Fibroblast of lung (primary cell): ENCODE measurements around the gene NFKBIB.

Experiments used
- CTCF ChIP-seq, 2 donors: IDR thresholded peaks in 1 of 2; conservative IDR thresholded peaks in 1 of 2; 1 replicate in 1 of 2; 2 replicates in 1 of 2; pipeline ENCODE4 v1.5.1; 2011 to 2012; ENCODE audit warnings: low read length in 2 of 2, control low read depth in 1 of 2, inconsistent platforms in 1 of 2, low read depth in 1 of 2, mild to moderate bottlenecking in 1 of 2
- EZH2 ChIP-seq: IDR thresholded peaks from 2 replicates; pipeline ENCODE4 v1.5.1; 2012; ENCODE audit warnings: low read length, control low read depth, mild to moderate bottlenecking; ENCODE audit errors: missing control alignments

DNA sequence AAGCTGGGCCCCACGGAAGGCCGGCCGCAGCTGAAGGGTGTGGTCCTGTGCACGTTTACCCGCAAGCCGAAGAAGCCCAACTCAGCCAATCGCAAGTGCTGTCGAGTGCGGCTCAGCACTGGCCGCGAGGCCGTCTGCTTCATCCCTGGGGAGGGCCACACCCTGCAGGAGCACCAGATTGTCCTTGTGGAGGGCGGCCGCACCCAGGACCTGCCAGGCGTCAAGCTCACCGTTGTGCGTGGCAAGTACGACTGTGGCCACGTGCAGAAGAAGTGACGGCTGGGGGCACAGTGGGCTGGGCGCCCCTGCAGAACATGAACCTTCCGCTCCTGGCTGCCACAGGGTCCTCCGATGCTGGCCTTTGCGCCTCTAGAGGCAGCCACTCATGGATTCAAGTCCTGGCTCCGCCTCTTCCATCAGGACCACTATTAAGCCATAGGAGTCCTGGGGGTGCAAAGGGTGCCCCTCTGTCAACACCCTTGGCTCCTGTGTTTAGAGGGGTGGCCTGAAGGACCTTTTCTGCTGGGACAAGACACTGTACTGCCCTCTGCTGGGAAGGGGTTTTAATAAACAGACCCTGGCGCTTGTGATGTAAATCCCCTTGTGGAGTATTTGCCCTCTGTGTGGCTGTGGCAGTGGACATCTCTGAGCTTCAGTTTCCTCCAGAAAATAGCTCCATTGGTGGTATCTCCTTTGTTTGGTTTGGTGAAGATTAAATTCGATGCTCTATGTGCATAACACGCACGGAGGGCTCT lies 32.8 kb downstream of the NFKBIB start:
- TF ChIP-seq CTCF (conservative IDR thresholded peaks at IDR 0.05 in 1 of 2, IDR thresholded peaks at IDR 0.05 in 1 of 2; ENCODE audit: low read depth in 1 of 2, low read length in 2 of 2) (peak; percentile 27 to 44), EZH2 (no peak)
